ENCODE data around the gene PPIP5K1. TPM values are rescaled to one million over a fixed set of nuclear protein-coding genes. Genes with fewer than 3 reads are reported as not detected.
A peak's percentile ranks its signal among the peaks of the same experiment; 100 is the strongest.

Gene PPIP5K1
- total RNA-seq, 1 donor from 2014 or later = 26.9 TPM

DNA sequence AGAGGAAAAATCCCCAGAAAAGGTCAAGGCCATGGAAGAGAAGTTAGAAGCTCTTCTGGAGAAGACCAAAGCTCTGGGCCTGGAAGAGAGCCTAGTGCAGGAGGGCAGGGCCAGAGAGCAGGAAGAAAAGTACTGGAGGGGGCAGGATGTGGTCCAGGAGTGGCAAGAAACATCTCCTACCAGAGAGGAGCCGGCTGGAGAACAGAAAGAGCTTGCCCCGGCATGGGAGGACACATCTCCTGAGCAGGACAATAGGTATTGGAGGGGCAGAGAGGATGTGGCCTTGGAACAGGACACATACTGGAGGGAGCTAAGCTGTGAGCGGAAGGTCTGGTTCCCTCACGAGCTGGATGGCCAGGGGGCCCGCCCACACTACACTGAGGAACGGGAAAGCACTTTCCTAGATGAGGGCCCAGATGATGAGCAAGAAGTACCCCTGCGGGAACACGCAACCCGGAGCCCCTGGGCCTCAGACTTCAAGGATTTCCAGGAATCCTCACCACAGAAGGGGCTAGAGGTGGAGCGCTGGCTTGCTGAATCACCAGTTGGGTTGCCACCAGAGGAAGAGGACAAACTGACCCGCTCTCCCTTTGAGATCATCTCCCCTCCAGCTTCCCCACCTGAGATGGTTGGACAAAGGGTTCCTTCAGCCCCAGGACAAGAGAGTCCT lies 63.6 kb downstream of the PPIP5K1 start:
- peaks cover 9% of the 10 kb centered on the region for H3K4me1 Mint-ChIP-seq (ENCODE audit: unreplicated experiment)
- no peak overlapping the region for H3K27ac Mint-ChIP-seq (ENCODE audit: unreplicated experiment)
- peaks cover 11% of the 10 kb centered on the region for H3K27me3 Mint-ChIP-seq (ENCODE audit: unreplicated experiment)
- DNase-seq (ENCODE audit: low spot score) = no peak
- H3K4me3 Mint-ChIP-seq (ENCODE audit: unreplicated experiment) = no peak overlapping the region
- peaks cover 15% of the 10 kb centered on the region for H3K36me3 Mint-ChIP-seq (ENCODE audit: low read depth, unreplicated experiment)
- TF ChIP-seq, protein P1, sequence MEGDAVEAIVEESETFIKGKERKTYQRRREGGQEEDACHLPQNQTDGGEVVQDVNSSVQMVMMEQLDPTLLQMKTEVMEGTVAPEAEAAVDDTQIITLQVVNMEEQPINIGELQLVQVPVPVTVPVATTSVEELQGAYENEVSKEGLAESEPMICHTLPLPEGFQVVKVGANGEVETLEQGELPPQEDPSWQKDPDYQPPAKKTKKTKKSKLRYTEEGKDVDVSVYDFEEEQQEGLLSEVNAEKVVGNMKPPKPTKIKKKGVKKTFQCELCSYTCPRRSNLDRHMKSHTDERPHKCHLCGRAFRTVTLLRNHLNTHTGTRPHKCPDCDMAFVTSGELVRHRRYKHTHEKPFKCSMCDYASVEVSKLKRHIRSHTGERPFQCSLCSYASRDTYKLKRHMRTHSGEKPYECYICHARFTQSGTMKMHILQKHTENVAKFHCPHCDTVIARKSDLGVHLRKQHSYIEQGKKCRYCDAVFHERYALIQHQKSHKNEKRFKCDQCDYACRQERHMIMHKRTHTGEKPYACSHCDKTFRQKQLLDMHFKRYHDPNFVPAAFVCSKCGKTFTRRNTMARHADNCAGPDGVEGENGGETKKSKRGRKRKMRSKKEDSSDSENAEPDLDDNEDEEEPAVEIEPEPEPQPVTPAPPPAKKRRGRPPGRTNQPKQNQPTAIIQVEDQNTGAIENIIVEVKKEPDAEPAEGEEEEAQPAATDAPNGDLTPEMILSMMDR (IDR thresholded peaks at IDR 0.05; ENCODE audit: unreplicated experiment) = no peak
- H3K9me3 Mint-ChIP-seq (ENCODE audit: unreplicated experiment) = no peaks in the 10 kb centered on the region

- no peak overlapping the region for H3K4me3 Mint-ChIP-seq (ENCODE audit: unreplicated experiment)
- peaks cover 10% of the 10 kb centered on the region for H3K4me1 Mint-ChIP-seq (ENCODE audit: unreplicated experiment)
- TF ChIP-seq, protein P1 (IDR thresholded peaks at IDR 0.05; ENCODE audit: unreplicated experiment) = no peak
- no peaks in the 10 kb centered on the region for H3K9me3 Mint-ChIP-seq (ENCODE audit: unreplicated experiment)
- H3K27me3 Mint-ChIP-seq (ENCODE audit: unreplicated experiment) = peaks cover 9% of the 10 kb centered on the region
- H3K36me3 Mint-ChIP-seq (ENCODE audit: low read depth, unreplicated experiment) = peaks cover 15% of the 10 kb centered on the region
- no peak for DNase-seq (ENCODE audit: low spot score)
- peak overlapping the region; percentile 2 for H3K27ac Mint-ChIP-seq (ENCODE audit: unreplicated experiment)
These were observed 64.9 kb downstream of the PPIP5K1 start for GRCh38 chr15:43525131-43525530.

DNA sequence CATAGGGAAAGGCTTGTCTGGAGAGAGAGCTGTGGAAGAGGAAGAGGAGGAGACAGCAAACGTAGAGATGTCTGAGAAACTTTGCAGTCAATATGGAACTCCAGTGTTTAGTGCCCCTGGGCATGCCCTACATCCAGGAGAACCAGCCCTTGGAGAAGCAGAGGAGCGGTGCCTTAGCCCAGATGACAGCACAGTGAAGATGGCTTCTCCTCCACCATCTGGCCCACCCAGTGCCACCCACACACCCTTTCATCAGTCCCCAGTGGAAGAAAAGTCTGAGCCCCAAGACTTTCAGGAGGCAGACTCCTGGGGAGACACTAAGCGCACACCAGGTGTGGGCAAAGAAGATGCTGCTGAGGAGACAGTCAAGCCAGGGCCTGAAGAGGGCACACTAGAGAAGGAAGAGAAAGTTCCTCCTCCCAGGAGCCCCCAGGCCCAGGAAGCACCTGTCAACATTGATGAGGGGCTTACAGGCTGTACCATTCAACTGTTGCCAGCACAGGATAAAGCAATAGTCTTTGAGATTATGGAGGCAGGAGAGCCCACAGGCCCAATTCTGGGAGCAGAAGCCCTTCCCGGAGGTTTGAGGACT lies 65.7 kb downstream of the PPIP5K1 start:
- Mint-ChIP-seq H3K27ac (ENCODE audit: unreplicated experiment) (no peak overlapping the region), H3K36me3 (ENCODE audit: low read depth, unreplicated experiment) (peaks cover 15% of the 10 kb centered on the region)

GRCh38 chr15:43523646-43524045 lies 66.4 kb downstream of the PPIP5K1 start:
- DNase-seq (ENCODE audit: low spot score) = no peak
- Mint-ChIP-seq H3K9me3 (ENCODE audit: unreplicated experiment) (no peaks in the 10 kb centered on the region), H3K27me3 (ENCODE audit: unreplicated experiment) (peaks cover 21% of the 10 kb centered on the region), H3K4me1 (ENCODE audit: unreplicated experiment) (peaks cover 16% of the 10 kb centered on the region), H3K27ac (ENCODE audit: unreplicated experiment) (no peak overlapping the region), H3K4me3 (ENCODE audit: unreplicated experiment) (no peak overlapping the region), H3K36me3 (ENCODE audit: low read depth, unreplicated experiment) (peaks cover 15% of the 10 kb centered on the region)
- TF ChIP-seq, protein P1 (IDR thresholded peaks at IDR 0.05; ENCODE audit: unreplicated experiment) = no peak

More for the DNA sequence above, 65.7 kb downstream of the PPIP5K1 start:
- peaks cover 16% of the 10 kb centered on the region for H3K4me1 Mint-ChIP-seq (ENCODE audit: unreplicated experiment)
- peaks cover 14% of the 10 kb centered on the region for H3K27me3 Mint-ChIP-seq (ENCODE audit: unreplicated experiment)
- TF ChIP-seq, protein P1 (IDR thresholded peaks at IDR 0.05; ENCODE audit: unreplicated experiment) = no peak
- H3K4me3 Mint-ChIP-seq (ENCODE audit: unreplicated experiment) = no peak overlapping the region
- no peaks in the 10 kb centered on the region for H3K9me3 Mint-ChIP-seq (ENCODE audit: unreplicated experiment)
- no peak for DNase-seq (ENCODE audit: low spot score)

DNA sequence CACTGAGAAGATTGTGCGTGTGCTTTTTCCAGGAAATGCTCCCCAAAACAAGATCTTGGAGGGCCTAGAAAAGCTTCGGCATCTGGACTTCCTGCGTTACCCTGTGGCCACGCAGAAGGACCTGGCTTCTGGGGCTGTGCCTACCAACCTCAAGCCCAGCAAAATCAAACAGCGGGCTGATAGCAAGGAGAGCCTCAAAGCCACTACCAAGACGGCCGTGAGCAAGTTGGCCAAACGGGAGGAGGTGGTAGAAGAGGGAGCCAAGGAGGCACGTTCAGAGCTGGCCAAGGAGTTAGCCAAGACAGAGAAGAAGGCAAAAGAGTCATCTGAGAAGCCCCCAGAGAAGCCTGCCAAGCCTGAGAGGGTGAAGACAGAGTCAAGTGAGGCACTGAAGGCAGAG lies 67.8 kb downstream of the PPIP5K1 start:
- no peak overlapping the region for H3K4me3 Mint-ChIP-seq (ENCODE audit: unreplicated experiment)
- TF ChIP-seq, protein P1 (IDR thresholded peaks at IDR 0.05; ENCODE audit: unreplicated experiment) = no peak
- peaks cover 26% of the 10 kb centered on the region for H3K4me1 Mint-ChIP-seq (ENCODE audit: unreplicated experiment)
- peaks cover 25% of the 10 kb centered on the region for H3K27me3 Mint-ChIP-seq (ENCODE audit: unreplicated experiment)
- H3K9me3 Mint-ChIP-seq (ENCODE audit: unreplicated experiment) = no peaks in the 10 kb centered on the region
- H3K36me3 Mint-ChIP-seq (ENCODE audit: low read depth, unreplicated experiment) = peaks cover 15% of the 10 kb centered on the region
- no peak for DNase-seq (ENCODE audit: low spot score)
- H3K27ac Mint-ChIP-seq (ENCODE audit: unreplicated experiment) = no peak overlapping the region
